ENCODE results near the gene HEG1. TPM values are rescaled to one million over a fixed set of nuclear protein-coding genes. Genes with fewer than 3 reads are reported as not detected.

The HEG1 gene
- total RNA-seq, 1 donor: 114 TPM

DNA sequence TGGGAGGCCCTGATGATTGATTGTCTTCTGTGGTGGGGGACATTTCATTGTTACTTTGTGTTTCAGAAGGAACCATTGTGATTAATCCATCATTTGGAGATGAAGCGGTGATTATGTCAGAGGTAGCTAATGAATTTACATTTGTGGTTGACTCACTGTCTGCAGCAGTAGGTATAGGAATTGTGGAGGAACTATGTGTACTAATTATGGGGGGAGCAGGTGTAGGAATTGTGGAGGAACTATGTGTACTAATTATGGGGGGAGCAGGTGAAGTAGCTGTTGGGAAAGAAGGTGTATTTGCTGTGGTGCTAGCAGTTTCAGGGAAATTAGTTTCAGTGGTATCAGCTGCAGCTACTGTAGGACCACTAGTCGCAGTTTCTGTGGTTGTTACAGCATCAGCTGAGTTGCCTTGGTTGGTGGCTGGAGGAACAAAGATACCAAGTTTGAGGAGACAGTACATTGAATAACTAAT lies 128.2 kb downstream of the HEG1 start:
- TF ChIP-seq, protein P1, sequence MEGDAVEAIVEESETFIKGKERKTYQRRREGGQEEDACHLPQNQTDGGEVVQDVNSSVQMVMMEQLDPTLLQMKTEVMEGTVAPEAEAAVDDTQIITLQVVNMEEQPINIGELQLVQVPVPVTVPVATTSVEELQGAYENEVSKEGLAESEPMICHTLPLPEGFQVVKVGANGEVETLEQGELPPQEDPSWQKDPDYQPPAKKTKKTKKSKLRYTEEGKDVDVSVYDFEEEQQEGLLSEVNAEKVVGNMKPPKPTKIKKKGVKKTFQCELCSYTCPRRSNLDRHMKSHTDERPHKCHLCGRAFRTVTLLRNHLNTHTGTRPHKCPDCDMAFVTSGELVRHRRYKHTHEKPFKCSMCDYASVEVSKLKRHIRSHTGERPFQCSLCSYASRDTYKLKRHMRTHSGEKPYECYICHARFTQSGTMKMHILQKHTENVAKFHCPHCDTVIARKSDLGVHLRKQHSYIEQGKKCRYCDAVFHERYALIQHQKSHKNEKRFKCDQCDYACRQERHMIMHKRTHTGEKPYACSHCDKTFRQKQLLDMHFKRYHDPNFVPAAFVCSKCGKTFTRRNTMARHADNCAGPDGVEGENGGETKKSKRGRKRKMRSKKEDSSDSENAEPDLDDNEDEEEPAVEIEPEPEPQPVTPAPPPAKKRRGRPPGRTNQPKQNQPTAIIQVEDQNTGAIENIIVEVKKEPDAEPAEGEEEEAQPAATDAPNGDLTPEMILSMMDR (IDR thresholded peaks at IDR 0.05; ENCODE audit: extremely low read depth, low read depth, low read length): no peak
- Histone ChIP-seq H3K27ac (ENCODE audit: low read depth, low read length) (no peak overlapping the region), H4K20me1 (ENCODE audit: insufficient read depth, low read length) (no peaks in the 10 kb centered on the region), H3K4me3 (ENCODE audit: insufficient read depth, low read length) (no peak overlapping the region), H3K4me2 (ENCODE audit: insufficient read depth, low read length) (no peak overlapping the region), H3K79me2 (ENCODE audit: insufficient read depth, low read length) (no peaks in the 10 kb centered on the region), H3K4me1 (ENCODE audit: insufficient read depth, low read length) (no peaks in the 10 kb centered on the region), H3K9me3 (ENCODE audit: low read depth, low read length) (no peaks in the 10 kb centered on the region), H3K27me3 (ENCODE audit: insufficient read depth, low read length) (peaks cover 4% of the 10 kb centered on the region), H3K36me3 (ENCODE audit: insufficient read depth, low read length) (no peaks in the 10 kb centered on the region), H2AFZ (ENCODE audit: low read length) (no peak overlapping the region)
- DNase-seq (ENCODE audit: insufficient read length, low spot score, missing footprints): no peak

DNA sequence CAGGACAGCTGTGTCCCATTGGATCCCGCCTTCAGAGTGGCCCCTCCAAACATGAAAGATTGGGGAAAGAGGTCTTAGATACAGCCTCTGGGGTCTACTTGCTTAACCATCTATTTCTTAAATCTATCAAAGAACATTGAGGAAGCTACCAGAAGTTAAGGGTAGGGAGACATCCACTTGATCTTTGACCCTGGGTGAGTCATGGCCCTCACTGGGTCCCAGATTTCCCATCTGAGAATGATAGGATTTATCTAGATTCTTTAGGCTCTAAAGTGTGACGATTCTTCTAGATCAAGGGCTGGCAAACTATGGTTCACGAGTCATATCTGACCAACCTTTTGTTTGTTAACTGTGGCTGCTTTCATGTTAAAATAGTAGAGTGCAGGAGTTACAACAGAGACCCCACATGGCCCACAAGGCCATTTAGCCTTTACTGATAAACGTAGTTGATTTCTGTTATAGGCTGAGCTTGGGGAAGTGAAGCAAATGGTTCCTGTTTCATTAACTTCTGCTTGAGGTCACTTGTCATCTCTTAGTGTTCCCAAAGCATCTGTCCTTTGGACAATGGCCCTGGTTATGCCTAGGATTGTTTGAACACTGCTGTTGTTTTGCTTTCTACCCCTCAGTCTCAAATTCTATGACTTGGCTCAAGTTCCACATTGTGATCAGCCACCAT lies 129.2 kb downstream of the HEG1 start:
- no peaks in the 10 kb centered on the region for H3K4me1 ChIP-seq (ENCODE audit: insufficient read depth, low read length)
- H3K79me2 ChIP-seq (ENCODE audit: insufficient read depth, low read length): no peaks in the 10 kb centered on the region
- TF ChIP-seq, protein P1 (IDR thresholded peaks at IDR 0.05; ENCODE audit: extremely low read depth, low read depth, low read length): no peak
- H3K27me3 ChIP-seq (ENCODE audit: insufficient read depth, low read length): peaks cover 4% of the 10 kb centered on the region
- H2AFZ ChIP-seq (ENCODE audit: low read length): no peak overlapping the region
- H4K20me1 ChIP-seq (ENCODE audit: insufficient read depth, low read length): no peaks in the 10 kb centered on the region
- H3K4me3 ChIP-seq (ENCODE audit: insufficient read depth, low read length): no peak overlapping the region
- H3K36me3 ChIP-seq (ENCODE audit: insufficient read depth, low read length): no peaks in the 10 kb centered on the region
- H3K9me3 ChIP-seq (ENCODE audit: low read depth, low read length): no peaks in the 10 kb centered on the region
- no peak for DNase-seq (ENCODE audit: insufficient read length, low spot score, missing footprints)
- H3K4me2 ChIP-seq (ENCODE audit: insufficient read depth, low read length): no peak overlapping the region
- no peak overlapping the region for H3K27ac ChIP-seq (ENCODE audit: low read depth, low read length)

DNA sequence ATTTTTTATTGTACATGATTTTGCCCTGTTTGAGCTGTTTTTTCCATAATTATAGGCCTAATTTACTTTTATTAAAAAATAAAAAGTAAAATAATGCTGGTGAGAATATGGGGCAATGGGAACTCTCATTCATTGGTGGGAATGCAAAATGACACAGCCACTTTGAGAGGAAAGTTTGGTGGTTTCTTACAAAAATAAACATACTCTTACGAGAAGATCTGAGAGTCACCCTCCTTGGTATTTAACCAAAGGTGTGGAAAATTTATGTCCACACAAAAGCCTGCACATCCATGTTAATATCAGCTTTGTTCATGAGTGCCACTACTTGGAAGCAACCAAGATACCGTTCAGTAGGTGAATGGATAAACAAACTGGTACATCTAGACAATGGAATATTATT lies 131.1 kb downstream of the HEG1 start:
- H3K4me3 ChIP-seq (ENCODE audit: insufficient read depth, low read length): no peak overlapping the region
- H4K20me1 ChIP-seq (ENCODE audit: insufficient read depth, low read length): no peaks in the 10 kb centered on the region
- no peaks in the 10 kb centered on the region for H3K9me3 ChIP-seq (ENCODE audit: low read depth, low read length)
- TF ChIP-seq, protein P1 (IDR thresholded peaks at IDR 0.05; ENCODE audit: extremely low read depth, low read depth, low read length): no peak
- H3K79me2 ChIP-seq (ENCODE audit: insufficient read depth, low read length): no peaks in the 10 kb centered on the region
- no peak overlapping the region for H3K27ac ChIP-seq (ENCODE audit: low read depth, low read length)
- H3K36me3 ChIP-seq (ENCODE audit: insufficient read depth, low read length): no peaks in the 10 kb centered on the region
- H3K4me1 ChIP-seq (ENCODE audit: insufficient read depth, low read length): no peaks in the 10 kb centered on the region
- peaks cover 4% of the 10 kb centered on the region for H3K27me3 ChIP-seq (ENCODE audit: insufficient read depth, low read length)
- DNase-seq (ENCODE audit: insufficient read length, low spot score, missing footprints): no peak
- no peak overlapping the region for H2AFZ ChIP-seq (ENCODE audit: low read length)
- H3K4me2 ChIP-seq (ENCODE audit: insufficient read depth, low read length): no peak overlapping the region

- Histone ChIP-seq H3K4me2 (ENCODE audit: insufficient read depth, low read length) (no peak overlapping the region), H4K20me1 (ENCODE audit: insufficient read depth, low read length) (no peaks in the 10 kb centered on the region), H3K4me1 (ENCODE audit: insufficient read depth, low read length) (no peaks in the 10 kb centered on the region), H3K27me3 (ENCODE audit: insufficient read depth, low read length) (no peaks in the 10 kb centered on the region), H3K79me2 (ENCODE audit: insufficient read depth, low read length) (no peaks in the 10 kb centered on the region), H3K4me3 (ENCODE audit: insufficient read depth, low read length) (no peak overlapping the region), H3K9me3 (ENCODE audit: low read depth, low read length) (no peaks in the 10 kb centered on the region), H3K36me3 (ENCODE audit: insufficient read depth, low read length) (no peaks in the 10 kb centered on the region), H2AFZ (ENCODE audit: low read length) (no peak overlapping the region), H3K27ac (ENCODE audit: low read depth, low read length) (no peak overlapping the region)
- TF ChIP-seq, protein P1 (IDR thresholded peaks at IDR 0.05; ENCODE audit: extremely low read depth, low read depth, low read length): peak; percentile 42
- DNase-seq (ENCODE audit: insufficient read length, low spot score, missing footprints): no peak
Measured at GRCh38 chr3:124923833-124924232, 132.0 kb downstream of the HEG1 start.
